Endothelial cell of umbilical vein (primary cell): ENCODE results near the gene NUDCD3.

ENCODE experiments used
- CTCF ChIP-seq, 2 donors: IDR thresholded peaks; 1 replicate in 1 of 2; 2 replicates in 1 of 2; pipeline ENCODE4 v1.5.1; 2011; ENCODE audit warnings: low read length in 2 of 2, mild to moderate bottlenecking in 2 of 2, moderate library complexity in 2 of 2, control low read depth in 1 of 2, inconsistent platforms in 1 of 2, low read depth in 1 of 2; ENCODE audit not compliant: insufficient read depth in 1 of 2; ENCODE audit errors: extremely low read depth in 1 of 2
- EZH2 ChIP-seq: IDR thresholded peaks from 2 replicates; pipeline ENCODE4 v1.6.1; 2012; ENCODE audit warnings: borderline replicate concordance, low read depth, mild to moderate bottlenecking, moderate library complexity, low read length, inconsistent platforms; ENCODE audit not compliant: severe bottlenecking
- FOS ChIP-seq: IDR thresholded peaks from 2 replicates; pipeline ENCODE4 v1.6.1; 2011; ENCODE audit warnings: mild to moderate bottlenecking, low read length, moderate library complexity, borderline replicate concordance; ENCODE audit not compliant: insufficient read depth
- GATA2 ChIP-seq: IDR thresholded peaks from 2 replicates; pipeline ENCODE4 v1.7.0; 2011; ENCODE audit warnings: low read depth, mild to moderate bottlenecking, moderate library complexity, mixed read lengths, low read length; ENCODE audit not compliant: insufficient read length, insufficient read depth
- JUN ChIP-seq: IDR thresholded peaks from 2 replicates; pipeline ENCODE4 v1.6.1; 2011; ENCODE audit warnings: borderline replicate concordance, low read depth; ENCODE audit not compliant: insufficient read length, insufficient read depth
- MAX ChIP-seq: IDR thresholded peaks from 2 replicates; pipeline ENCODE4 v1.6.1; 2011; ENCODE audit not compliant: insufficient read depth, insufficient read length
- MYC ChIP-seq: IDR thresholded peaks from one replicate; pipeline ENCODE4 v1.6.1; 2011; ENCODE audit warnings: mild to moderate bottlenecking, low read depth, low read length
- POLR2A ChIP-seq: IDR thresholded peaks from 2 replicates; pipeline ENCODE4 v1.6.1; 2012; ENCODE audit warnings: low read depth, mild to moderate bottlenecking, control low read depth, low read length
- POLR2AphosphoS5 ChIP-seq: IDR thresholded peaks from 2 replicates; pipeline ENCODE4 v1.6.1; 2012; ENCODE audit warnings: low read depth, mild to moderate bottlenecking, control low read depth, low read length, moderate library complexity; ENCODE audit not compliant: insufficient read depth

GRCh38 chr7:44334734-44335097 is 155.7 kb downstream of the NUDCD3 start:
- no peak for TF ChIP-seq CTCF (IDR thresholded peaks at IDR 0.05; ENCODE audit: extremely low read depth in 1 of 2, insufficient read depth in 1 of 2, low read depth in 1 of 2, low read length in 2 of 2)
- no peak for TF ChIP-seq EZH2
- TF ChIP-seq MAX = no peak
- TF ChIP-seq FOS = no peak
- no peak for TF ChIP-seq POLR2AphosphoS5
- no peak for TF ChIP-seq POLR2A
- no peak for TF ChIP-seq JUN
- TF ChIP-seq MYC = no peak
- no peak for TF ChIP-seq GATA2
